Liver (tissue), 2 donors: Measurements from ENCODE around the gene MRC2.

ENCODE experiments used
- GABPA ChIP-seq, 2 donors: IDR thresholded peaks in 1 of 2; conservative IDR thresholded peaks in 1 of 2; 2 replicates each; pipeline ENCODE4 v1.6.1; 2016; ENCODE audit warnings: antibody characterized with exemption in 2 of 2, mild to moderate bottlenecking in 1 of 2, moderate library complexity in 1 of 2
- TF ChIP-seq, protein P1 (sequence below): IDR thresholded peaks from 2 replicates; pipeline ENCODE4 v1.6.1; 2016; ENCODE audit warnings: antibody characterized with exemption, mild to moderate bottlenecking
- donor health status: healthy.

DNA sequence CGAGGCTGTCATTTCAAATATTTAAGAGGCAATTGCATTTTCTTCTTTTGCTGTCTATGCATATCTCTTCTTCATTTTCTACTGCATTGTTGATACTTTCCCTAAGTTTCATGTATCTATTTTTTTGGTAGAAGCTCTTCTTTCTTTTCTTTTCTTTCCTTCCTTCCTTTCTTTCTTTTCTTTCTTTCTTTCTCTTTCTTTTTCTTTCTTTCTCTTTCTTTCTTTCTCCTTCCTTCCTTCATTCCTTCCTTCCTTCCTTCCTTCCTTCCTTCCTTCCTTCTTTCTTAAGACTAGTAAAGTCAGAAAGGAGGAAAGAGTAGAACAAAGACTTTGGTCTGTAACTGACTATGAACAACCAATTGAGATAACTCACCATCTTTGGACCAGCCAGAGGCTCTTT lies 33.9 kb downstream of the MRC2 start:
- TF ChIP-seq, protein P1, sequence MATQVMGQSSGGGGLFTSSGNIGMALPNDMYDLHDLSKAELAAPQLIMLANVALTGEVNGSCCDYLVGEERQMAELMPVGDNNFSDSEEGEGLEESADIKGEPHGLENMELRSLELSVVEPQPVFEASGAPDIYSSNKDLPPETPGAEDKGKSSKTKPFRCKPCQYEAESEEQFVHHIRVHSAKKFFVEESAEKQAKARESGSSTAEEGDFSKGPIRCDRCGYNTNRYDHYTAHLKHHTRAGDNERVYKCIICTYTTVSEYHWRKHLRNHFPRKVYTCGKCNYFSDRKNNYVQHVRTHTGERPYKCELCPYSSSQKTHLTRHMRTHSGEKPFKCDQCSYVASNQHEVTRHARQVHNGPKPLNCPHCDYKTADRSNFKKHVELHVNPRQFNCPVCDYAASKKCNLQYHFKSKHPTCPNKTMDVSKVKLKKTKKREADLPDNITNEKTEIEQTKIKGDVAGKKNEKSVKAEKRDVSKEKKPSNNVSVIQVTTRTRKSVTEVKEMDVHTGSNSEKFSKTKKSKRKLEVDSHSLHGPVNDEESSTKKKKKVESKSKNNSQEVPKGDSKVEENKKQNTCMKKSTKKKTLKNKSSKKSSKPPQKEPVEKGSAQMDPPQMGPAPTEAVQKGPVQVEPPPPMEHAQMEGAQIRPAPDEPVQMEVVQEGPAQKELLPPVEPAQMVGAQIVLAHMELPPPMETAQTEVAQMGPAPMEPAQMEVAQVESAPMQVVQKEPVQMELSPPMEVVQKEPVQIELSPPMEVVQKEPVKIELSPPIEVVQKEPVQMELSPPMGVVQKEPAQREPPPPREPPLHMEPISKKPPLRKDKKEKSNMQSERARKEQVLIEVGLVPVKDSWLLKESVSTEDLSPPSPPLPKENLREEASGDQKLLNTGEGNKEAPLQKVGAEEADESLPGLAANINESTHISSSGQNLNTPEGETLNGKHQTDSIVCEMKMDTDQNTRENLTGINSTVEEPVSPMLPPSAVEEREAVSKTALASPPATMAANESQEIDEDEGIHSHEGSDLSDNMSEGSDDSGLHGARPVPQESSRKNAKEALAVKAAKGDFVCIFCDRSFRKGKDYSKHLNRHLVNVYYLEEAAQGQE = no peak
- no peak for TF ChIP-seq GABPA (IDR thresholded peaks at IDR 0.05 in 1 of 2, conservative IDR thresholded peaks at IDR 0.05 in 1 of 2)
